ENCODE measurements around the gene ARHGAP29.

The ARHGAP29 gene

DNA sequence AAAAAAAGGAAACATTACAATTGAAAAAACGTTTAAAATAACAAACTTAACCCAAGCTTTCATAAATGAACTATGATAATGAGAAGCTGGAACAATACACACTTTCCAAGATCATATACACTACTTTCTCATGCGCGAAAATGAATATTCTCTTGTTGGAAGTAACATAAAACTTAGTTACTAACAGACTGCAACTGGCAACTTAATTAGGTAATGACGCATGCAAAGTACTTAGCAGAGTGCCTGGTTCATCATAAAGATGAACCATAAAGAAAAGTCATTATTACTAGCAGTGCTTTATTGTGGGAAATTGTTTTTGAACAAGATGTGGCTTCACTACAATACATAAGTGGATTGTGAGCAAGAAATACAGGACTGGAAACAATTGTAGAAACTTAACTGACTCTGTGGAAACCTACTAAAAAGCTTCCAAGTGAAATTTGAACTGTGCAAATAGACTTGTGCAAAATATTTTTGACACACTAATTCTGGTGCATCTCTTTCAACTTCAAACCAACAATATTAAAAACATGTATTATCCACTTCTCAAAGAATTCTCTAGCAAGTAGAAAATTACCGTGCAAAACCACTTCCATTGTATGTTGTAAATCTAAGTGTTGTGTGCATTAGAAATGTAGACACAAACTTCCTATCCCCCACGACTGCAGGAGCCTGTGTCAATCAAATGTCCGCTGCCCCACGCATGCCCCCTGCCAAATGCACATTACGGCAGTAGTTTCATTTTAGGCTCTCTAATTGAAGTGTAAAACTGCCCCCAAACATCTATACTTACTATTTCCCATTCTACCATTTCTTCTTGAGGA lies 2.0 kb downstream of the ARHGAP29 start:
- no peak for DNase-seq

GRCh38 chr1:94234615-94235014 lies 2.8 kb downstream of the ARHGAP29 start:
- no peak for DNase-seq

- no peak for DNase-seq
These were observed 5.6 kb downstream of the ARHGAP29 start for GRCh38 chr1:94231746-94232145.

- DNase-seq, result no peak
These were observed 6.5 kb downstream of the ARHGAP29 start for GRCh38 chr1:94230920-94231319.

DNA sequence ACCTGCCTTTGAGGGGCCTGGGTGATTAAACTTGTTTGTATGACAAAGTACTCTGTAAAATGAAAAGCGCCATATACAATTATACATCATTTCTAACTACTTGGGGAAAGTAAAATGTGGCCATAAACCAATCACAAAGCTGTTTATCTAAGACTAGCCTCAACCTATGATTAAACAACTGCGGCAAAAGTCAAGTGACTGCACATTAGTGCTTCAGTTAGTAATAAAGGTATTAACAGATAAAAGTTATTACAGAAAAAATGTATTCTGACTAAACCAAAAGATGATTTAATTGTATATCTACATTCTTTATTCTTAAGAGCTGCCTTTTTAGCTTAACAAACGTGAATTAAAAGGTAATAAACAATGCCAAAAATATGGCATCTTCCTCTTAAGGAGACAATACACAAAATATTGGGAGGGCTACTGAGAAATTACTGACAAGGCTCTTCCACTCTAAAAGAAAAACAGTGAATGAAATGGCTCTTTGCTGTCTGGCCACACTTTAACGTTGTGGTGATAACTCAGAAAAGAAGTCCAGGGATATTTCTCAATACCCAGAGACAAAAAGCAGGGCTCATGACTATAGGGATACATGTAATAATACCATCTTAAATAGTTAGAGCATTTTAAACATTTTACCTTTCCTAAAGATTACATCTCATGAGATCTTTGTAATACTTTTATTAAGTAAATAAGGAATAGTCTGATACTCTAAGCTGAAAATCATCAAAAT lies 8.6 kb downstream of the ARHGAP29 start:
- DNase-seq, result no peak

GRCh38 chr1:94227624-94228023 lies 9.8 kb downstream of the ARHGAP29 start:
- DNase-seq, result no peak

- DNase-seq, result no peak
These were observed 11.5 kb downstream of the ARHGAP29 start for GRCh38 chr1:94225845-94226244.

DNA sequence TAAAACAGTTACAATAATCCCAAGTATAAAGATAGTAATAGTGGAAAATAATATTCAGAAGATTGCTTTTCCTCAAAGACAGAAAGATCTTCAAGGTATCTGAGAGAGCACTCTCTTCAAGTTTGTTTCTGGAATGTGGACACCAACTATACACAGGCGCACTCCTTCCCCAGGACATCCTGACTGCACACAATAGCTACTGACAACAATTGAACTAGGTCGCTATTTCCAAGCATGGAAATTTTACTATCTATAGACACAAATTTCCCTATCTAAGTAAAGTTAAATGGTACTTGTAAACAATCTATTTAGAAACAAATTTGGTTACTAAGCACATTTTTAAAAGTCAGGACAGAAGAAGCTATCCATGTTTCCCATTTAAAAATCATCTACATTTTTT lies 19.1 kb downstream of the ARHGAP29 start:
- no peak for DNase-seq

- no peak for DNase-seq
These were observed 21.4 kb downstream of the ARHGAP29 start for GRCh38 chr1:94215955-94216354.

- DNase-seq, result no peak
These were observed 27.4 kb downstream of the ARHGAP29 start for GRCh38 chr1:94209982-94210381.

GRCh38 chr1:94209425-94209824 lies 28.0 kb downstream of the ARHGAP29 start:
- no peak for DNase-seq

DNA sequence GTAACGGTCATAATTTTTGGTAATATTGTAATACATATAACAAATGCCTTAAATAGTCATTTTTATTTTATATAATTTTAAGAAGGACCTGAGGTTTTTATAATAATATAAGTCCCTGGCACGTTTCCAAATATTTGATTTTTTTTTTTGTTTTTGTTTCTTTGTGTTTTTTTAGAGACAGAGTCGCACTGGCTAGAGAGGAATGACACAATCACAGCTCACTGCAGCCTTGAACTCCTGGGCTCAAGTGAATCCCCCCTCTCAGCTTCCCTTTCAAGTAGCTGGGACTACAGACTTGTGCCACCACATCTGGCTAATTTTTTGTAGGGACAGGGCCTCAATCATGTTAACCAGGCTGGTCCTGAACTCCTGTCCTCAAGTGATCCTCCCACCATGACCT lies 29.7 kb downstream of the ARHGAP29 start:
- no peak for DNase-seq

DNA sequence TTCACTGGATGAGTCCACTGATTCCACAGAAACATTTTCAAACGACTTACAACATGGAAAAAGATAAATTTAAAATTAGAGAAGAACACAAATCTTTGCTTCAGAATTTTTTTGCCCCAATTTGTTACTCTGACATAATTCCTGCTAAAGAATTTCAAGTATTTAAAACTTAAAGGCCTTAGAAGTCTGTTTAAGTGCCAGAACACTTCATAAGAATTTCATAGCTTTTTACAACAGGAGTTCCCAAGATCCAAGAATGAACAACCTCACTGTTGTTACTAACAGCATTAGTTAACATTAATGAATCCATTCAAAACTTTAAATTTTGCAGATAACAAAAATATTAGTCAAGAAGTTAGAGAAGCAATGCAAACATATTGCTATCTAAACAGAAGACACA lies 31.7 kb downstream of the ARHGAP29 start:
- no peak for DNase-seq

GRCh38 chr1:94202241-94202640 lies 35.1 kb downstream of the ARHGAP29 start:
- no peak for DNase-seq

- DNase-seq, result no peak
These were observed 38.0 kb downstream of the ARHGAP29 start for GRCh38 chr1:94199398-94199797.

- DNase-seq, result no peak
These were observed 43.1 kb downstream of the ARHGAP29 start for GRCh38 chr1:94194079-94194865.

DNA sequence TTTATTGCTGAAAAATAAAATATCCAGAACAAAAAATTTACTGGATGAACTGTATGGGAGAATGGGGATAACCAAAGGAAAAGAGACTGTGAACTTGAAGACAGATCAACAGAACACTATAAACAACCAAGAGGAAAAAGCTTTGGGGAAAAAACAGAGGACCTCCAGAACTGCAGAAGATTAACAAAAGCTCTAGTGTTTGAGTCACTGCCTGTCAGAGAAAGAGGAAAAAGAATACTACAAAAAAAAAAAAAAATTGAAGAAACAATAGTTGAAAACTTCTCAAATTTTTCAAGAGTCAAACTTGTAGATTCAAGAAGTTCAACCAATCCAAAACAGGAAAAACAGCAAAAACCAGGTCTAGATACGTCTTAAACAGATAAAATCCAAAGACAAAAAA lies 44.3 kb downstream of the ARHGAP29 start:
- DNase-seq, result no peak

- no peak for DNase-seq
These were observed 46.2 kb downstream of the ARHGAP29 start for GRCh38 chr1:94191216-94191615.

DNA sequence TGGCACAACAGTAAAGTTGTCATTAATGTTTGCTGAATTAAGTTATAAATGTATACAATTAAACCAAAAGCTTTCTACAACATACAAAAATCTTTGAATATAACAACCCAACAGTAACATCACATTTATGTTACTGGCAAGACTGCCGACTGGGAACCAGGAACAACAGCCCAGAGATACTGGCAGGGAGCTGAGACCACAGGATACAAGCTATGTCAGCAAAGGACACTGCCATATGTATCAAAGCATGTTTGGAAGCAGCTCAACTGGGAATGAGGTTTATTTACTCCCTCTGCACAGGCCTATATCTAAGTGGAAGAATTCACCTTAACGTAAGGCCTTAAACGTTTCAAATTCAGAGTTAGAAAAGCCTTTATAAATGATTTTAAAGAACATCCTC lies 50.4 kb downstream of the ARHGAP29 start:
- no peak for DNase-seq

GRCh38 chr1:94183197-94183815 lies 54.1 kb downstream of the ARHGAP29 start:
- DNase-seq, result no peak

- DNase-seq, result no peak
These were observed 55.2 kb downstream of the ARHGAP29 start for GRCh38 chr1:94182191-94182590.

DNA sequence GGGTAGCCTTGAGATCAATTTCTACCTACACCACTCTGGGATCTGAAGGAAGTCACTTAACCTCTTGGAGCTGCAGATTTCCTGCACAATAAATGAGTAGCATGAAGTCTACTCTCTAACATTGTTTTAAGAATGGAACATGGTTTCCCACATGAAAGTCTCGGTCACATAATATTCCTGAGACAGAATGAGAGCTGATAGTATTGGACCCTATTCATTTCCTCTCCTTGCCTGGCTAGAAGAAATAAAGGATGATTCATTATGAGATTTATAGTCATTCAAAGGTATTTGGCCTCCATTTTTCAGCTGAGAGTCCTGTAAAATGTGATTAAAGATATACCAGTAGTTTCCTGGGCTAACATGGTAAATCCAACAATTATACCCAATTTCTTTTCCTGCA lies 56.7 kb downstream of the ARHGAP29 start:
- DNase-seq, result no peak

GRCh38 chr1:94178901-94179300 lies 58.5 kb downstream of the ARHGAP29 start:
- no peak for DNase-seq

Data from inflammatory macrophage (primary cell).